ENCODE data around the gene MAGEB3. TPM values are rescaled to one million over a fixed set of nuclear protein-coding genes. Genes with fewer than 3 reads are reported as not detected.

MAGEB3 gene
- total RNA-seq, 4 donors from 2014 or later, result not detected

- WGBS, 2 donors, result 59 to 71% methylated on average over 3 of the region's 3 CpGs
- no peak for DNase-seq
These were observed 53.2 kb downstream of the MAGEB3 start for GRCh38 chrX:30283456-30284200.

More at GRCh38 chrX:30283456-30284200, 53.2 kb downstream of the MAGEB3 start:
- Histone ChIP-seq H3K27me3 (no peaks in the 10 kb centered on the region), H3K4me1 (no peaks in the 10 kb centered on the region), H3K4me3 (no peak overlapping the region), H3K9me3 (no peaks in the 10 kb centered on the region), H3K36me3 (no peaks in the 10 kb centered on the region), H3K27ac (peak overlapping the region in 1 of 4 donors; percentile 6)
- no peak for TF ChIP-seq POLR2A (IDR thresholded peaks at IDR 0.05)
- intact Hi-C loops (cut with DNase I), result no loop called here

Other genes with a start within 250 kb of the MAGEB3 start
- not detected for gene MAGEB2, start 15.1 kb upstream of the MAGEB3 start, total RNA-seq
- gene MAGEB4, start 11.3 kb downstream of the MAGEB3 start, total RNA-seq, result not detected
- gene MAGEB1, start 16.5 kb downstream of the MAGEB3 start, total RNA-seq, result not detected
- gene NR0B1, start 78.7 kb downstream of the MAGEB3 start, total RNA-seq, result under 1 TPM in 1 of 4 donors, not detected in 3; 0.88 TPM

All from esophagus squamous epithelium (tissue), 5 donors.